Chondrocyte (in vitro differentiated cells): ENCODE results near the gene ADARB2. TPM values are rescaled to one million over a fixed set of nuclear protein-coding genes. Genes with fewer than 3 reads are reported as not detected.
A peak's percentile ranks its signal among the peaks of the same experiment; 100 is the strongest.

Experiments used
- DNase-seq: peaks from one replicate; pipeline ENCODE4 v3.0.0; 2021; ENCODE audit warnings: mixed read lengths, low spot score
- H3K27ac Mint-ChIP-seq: one replicate; pipeline ENCODE4 v1.8.0; 2021; ENCODE audit warnings: mild to moderate bottlenecking, moderate library complexity, mixed read lengths; ENCODE audit not compliant: unreplicated experiment
- H3K27me3 Mint-ChIP-seq: 2 replicates; pipeline ENCODE4 v1.8.0; 2021; ENCODE audit warnings: low read depth, mixed read lengths
- H3K36me3 Mint-ChIP-seq: 2 replicates; pipeline ENCODE4 v1.8.0; 2021; ENCODE audit warnings: low read depth, mixed read lengths
- H3K4me1 Mint-ChIP-seq: 2 replicates; pipeline ENCODE4 v1.8.0; 2021; ENCODE audit warnings: low read depth, mild to moderate bottlenecking, mixed read lengths
- H3K4me3 Mint-ChIP-seq: one replicate; pipeline ENCODE4 v1.8.0; 2021; ENCODE audit warnings: mild to moderate bottlenecking, moderate library complexity, mixed read lengths; ENCODE audit not compliant: unreplicated experiment
- H3K9me3 Mint-ChIP-seq: 2 replicates; pipeline ENCODE4 v1.8.0; 2021; ENCODE audit warnings: low read depth, mixed read lengths
- CTCF ChIP-seq: fragments of 200-600 bp; sonication (generic); IDR thresholded peaks from 2 replicates; pipeline ENCODE4 v1.5.0; 2021; ENCODE audit warnings: antibody characterized with exemption, mild to moderate bottlenecking, moderate library complexity
- total RNA-seq: library from RNA; stranded (reverse); gene quantifications from 3 replicates; pipeline ENCODE4 v1.2.1, GENCODE V29; 2021

Gene ADARB2
- total RNA-seq, 1 donor from 2014 or later = 3.3 TPM

GRCh38 chr10:1308962-1309616 is 428.2 kb downstream of the ADARB2 start:
- peak; percentile 68 for TF ChIP-seq CTCF
- H3K9me3 Mint-ChIP-seq = peaks cover 3% of the 10 kb centered on the region
- H3K36me3 Mint-ChIP-seq = peaks cover 2% of the 10 kb centered on the region
- no peaks in the 10 kb centered on the region for H3K27me3 Mint-ChIP-seq
- peak overlapping the region; percentile 75 for H3K27ac Mint-ChIP-seq
- no peak for DNase-seq
- peaks cover 51% of the 10 kb centered on the region for H3K4me1 Mint-ChIP-seq
- H3K4me3 Mint-ChIP-seq = no peak overlapping the region

- peak overlapping the region; percentile 75 for H3K27ac Mint-ChIP-seq
- TF ChIP-seq CTCF = peak; percentile 70
- H3K4me1 Mint-ChIP-seq = peaks cover 44% of the 10 kb centered on the region
- H3K36me3 Mint-ChIP-seq = peaks cover 2% of the 10 kb centered on the region
- H3K27me3 Mint-ChIP-seq = no peaks in the 10 kb centered on the region
- peaks cover 3% of the 10 kb centered on the region for H3K9me3 Mint-ChIP-seq
- DNase-seq = no peak
- H3K4me3 Mint-ChIP-seq = no peak overlapping the region
These were observed 429.0 kb downstream of the ADARB2 start for GRCh38 chr10:1308173-1308961.

GRCh38 chr10:1301143-1301542 is 436.2 kb downstream of the ADARB2 start:
- Mint-ChIP-seq H3K9me3 (no peaks in the 10 kb centered on the region), H3K36me3 (no peaks in the 10 kb centered on the region), H3K27me3 (no peaks in the 10 kb centered on the region), H3K4me1 (peaks cover 9% of the 10 kb centered on the region), H3K27ac (no peak overlapping the region), H3K4me3 (no peak overlapping the region)
- TF ChIP-seq CTCF = peak; percentile 67
- no peak for DNase-seq

- no peak overlapping the region for H3K4me3 Mint-ChIP-seq
- peaks cover 3% of the 10 kb centered on the region for H3K9me3 Mint-ChIP-seq
- no peak overlapping the region for H3K27ac Mint-ChIP-seq
- H3K36me3 Mint-ChIP-seq = peaks cover 2% of the 10 kb centered on the region
- no peaks in the 10 kb centered on the region for H3K27me3 Mint-ChIP-seq
- peaks cover 12% of the 10 kb centered on the region for H3K4me1 Mint-ChIP-seq
- no peak for DNase-seq
- TF ChIP-seq CTCF = no peak
These were observed 437.1 kb downstream of the ADARB2 start for GRCh38 chr10:1300218-1300617.

- Mint-ChIP-seq H3K9me3 (peaks cover 3% of the 10 kb centered on the region), H3K27ac (no peak overlapping the region), H3K36me3 (peaks cover 2% of the 10 kb centered on the region), H3K4me1 (peaks cover 15% of the 10 kb centered on the region), H3K27me3 (no peaks in the 10 kb centered on the region), H3K4me3 (no peak overlapping the region)
- TF ChIP-seq CTCF = no peak
- DNase-seq = no peak
These were observed 438.1 kb downstream of the ADARB2 start for GRCh38 chr10:1299041-1299726.
